Liver (tissue), 9 donors: ENCODE measurements around the gene KIF14. TPM values are rescaled to one million over a fixed set of nuclear protein-coding genes. Genes with fewer than 3 reads are reported as not detected.

Source experiments
- DNase-seq: peaks from one replicate; pipeline ENCODE4 v3.0.0-alpha.2; 2017; ENCODE audit warnings: low spot score
- H3K27ac ChIP-seq, 2 donors: one replicate each; pipeline ENCODE4 v1.7.0; 2013; ENCODE audit warnings: inconsistent platforms in 2 of 2, low read length in 2 of 2, control low read depth in 1 of 2, low read depth in 1 of 2, mild to moderate bottlenecking in 1 of 2
- H3K27me3 ChIP-seq, 4 donors: one replicate each; pipeline versions ENCODE4 v1.6.1 to v1.7.0; 2013; ENCODE audit warnings: low read length in 3 of 4, inconsistent platforms in 1 of 4, mild to moderate bottlenecking in 1 of 4, moderate library complexity in 1 of 4; ENCODE audit not compliant: control insufficient read depth in 4 of 4, insufficient read depth in 4 of 4
- H3K36me3 ChIP-seq, 4 donors: one replicate each; pipeline versions ENCODE4 v1.6.1 to v1.7.0; 2013; ENCODE audit warnings: low read length in 3 of 4, mild to moderate bottlenecking in 3 of 4, low read depth in 1 of 4, moderate library complexity in 1 of 4; ENCODE audit not compliant: control insufficient read depth in 4 of 4, insufficient read depth in 3 of 4
- H3K4me1 ChIP-seq, 4 donors: one replicate each; pipeline versions ENCODE4 v1.6.1 to v1.7.0; 2013; ENCODE audit warnings: low read length in 3 of 4, mild to moderate bottlenecking in 3 of 4, moderate library complexity in 1 of 4; ENCODE audit not compliant: control insufficient read depth in 4 of 4, insufficient read depth in 4 of 4
- H3K4me3 ChIP-seq, 3 donors: one replicate each; pipeline versions ENCODE4 v1.6.1 to v1.7.0; 2013; ENCODE audit warnings: low read length in 3 of 3, control low read depth in 1 of 3, low read depth in 1 of 3, mild to moderate bottlenecking in 1 of 3
- H3K9ac ChIP-seq, 2 donors: one replicate each; pipeline ENCODE4 v1.7.0; 2013; ENCODE audit warnings: low read length in 2 of 2, mild to moderate bottlenecking in 2 of 2, moderate library complexity in 2 of 2, control low read depth in 1 of 2, low read depth in 1 of 2
- H3K9me3 ChIP-seq, 4 donors: one replicate each; pipeline versions ENCODE4 v1.6.1 to v1.7.0; 2013; ENCODE audit warnings: low read length in 3 of 4; ENCODE audit not compliant: control insufficient read depth in 4 of 4
- EGR1 ChIP-seq, 2 donors: IDR thresholded peaks; 2 replicates each; pipeline ENCODE4 v1.6.1; 2016 to 2018; ENCODE audit warnings: antibody characterized with exemption in 2 of 2, low read depth in 2 of 2
- FOXA1 ChIP-seq: IDR thresholded peaks from 2 replicates; pipeline ENCODE4 v1.6.1; 2016; ENCODE audit warnings: antibody characterized with exemption
- FOXA2 ChIP-seq: IDR thresholded peaks from 2 replicates; pipeline ENCODE4 v1.6.1; 2016; ENCODE audit warnings: antibody characterized with exemption
- GABPA ChIP-seq, 2 donors: IDR thresholded peaks in 1 of 2; conservative IDR thresholded peaks in 1 of 2; 2 replicates each; pipeline ENCODE4 v1.6.1; 2016; ENCODE audit warnings: antibody characterized with exemption in 2 of 2, mild to moderate bottlenecking in 1 of 2, moderate library complexity in 1 of 2
- HNF4A ChIP-seq, 2 donors: conservative IDR thresholded peaks; 2 replicates each; pipeline ENCODE4 v1.6.1; 2016; ENCODE audit warnings: antibody characterized with exemption in 2 of 2, mild to moderate bottlenecking in 2 of 2
- HNF4G ChIP-seq: IDR thresholded peaks from 2 replicates; pipeline ENCODE4 v1.6.1; 2016; ENCODE audit warnings: antibody characterized with exemption
- JUND ChIP-seq, 2 donors: IDR thresholded peaks; 2 replicates each; pipeline ENCODE4 v1.6.1; 2016; ENCODE audit warnings: antibody characterized with exemption in 2 of 2
- NR2F2 ChIP-seq: IDR thresholded peaks from 2 replicates; pipeline ENCODE4 v1.6.1; 2016; ENCODE audit warnings: antibody characterized with exemption
- RAD21 ChIP-seq, 2 donors: IDR thresholded peaks; 2 replicates each; pipeline ENCODE4 v1.6.1; 2016; ENCODE audit warnings: antibody characterized with exemption in 2 of 2, mild to moderate bottlenecking in 2 of 2
- RXRA ChIP-seq, 2 donors: IDR thresholded peaks; 2 replicates each; pipeline ENCODE4 v1.6.1; 2017 to 2018; ENCODE audit warnings: antibody characterized with exemption in 2 of 2, mild to moderate bottlenecking in 1 of 2
- SP1 ChIP-seq: IDR thresholded peaks from 2 replicates; pipeline ENCODE4 v1.6.1; 2018; ENCODE audit warnings: antibody characterized with exemption, mild to moderate bottlenecking
- TAF1 ChIP-seq: conservative IDR thresholded peaks from 2 replicates; pipeline ENCODE4 v1.6.1; 2016; ENCODE audit warnings: antibody characterized with exemption, mild to moderate bottlenecking
- YY1 ChIP-seq: IDR thresholded peaks from 2 replicates; pipeline ENCODE4 v1.6.1; 2016; ENCODE audit warnings: antibody characterized with exemption, mild to moderate bottlenecking
- WGBS: extraction: QIAGEN DNeasy Blood & Tissue Kit; methylation state at CpG from one replicate; pipeline ENCODE4 v1.1.7; 2013; 5-methylcytosine and 5-hydroxymethylcytosine counted together
- polyA plus RNA-seq, 2 donors: library from polyadenylated mRNA; stranded (reverse) in 1 of 2; unstranded in 1 of 2; fragments of 200-250 nt in 1 of 2; fragments of >200 nt in 1 of 2; fragmentation: Nextera tagmentation in 1 of 2; extraction: Ambion mirVana in 1 of 2; gene quantifications; one replicate each; pipeline versions ENCODE4 v1.2.1 to v1.2.3, GENCODE V29; 2013 to 2015
- total RNA-seq, 2 donors: library from RNA; depleted of rRNA; stranded (reverse); fragments of >200 nt; gene quantifications; one replicate each; pipeline ENCODE4 v1.2.3, GENCODE V29; 2014
- TF ChIP-seq, protein P1 (sequence below): IDR thresholded peaks from 2 replicates; pipeline ENCODE4 v1.6.1; 2016; ENCODE audit warnings: antibody characterized with exemption
- TF ChIP-seq, protein P2 (sequence below): fragments of 150-350 bp; IDR thresholded peaks from 2 replicates; pipeline ENCODE4 v1.5.1; 2017; ENCODE audit warnings: improper control_type of control experiment, low read depth, low read length; ENCODE audit not compliant: missing input control
- TF ChIP-seq, protein P3 (sequence below): IDR thresholded peaks from 2 replicates; pipeline ENCODE4 v1.6.1; 2016; ENCODE audit warnings: antibody characterized with exemption, mild to moderate bottlenecking
- TF ChIP-seq, protein P4 (sequence below): IDR thresholded peaks from 2 replicates; pipeline ENCODE4 v1.6.1; 2016; ENCODE audit warnings: antibody characterized with exemption
- TF ChIP-seq, protein P5 (sequence below): IDR thresholded peaks from 2 replicates; pipeline ENCODE4 v1.6.1; 2016; ENCODE audit warnings: antibody characterized with exemption
- donor health status: healthy.
- donor health status: healthy.
- donor health status: healthy.
- donor health status: healthy.
- donor health status: healthy.

The KIF14 gene
- total and polyA plus RNA-seq, 4 donors = 0.13 to 8.8 (median 0.22) TPM

DNA sequence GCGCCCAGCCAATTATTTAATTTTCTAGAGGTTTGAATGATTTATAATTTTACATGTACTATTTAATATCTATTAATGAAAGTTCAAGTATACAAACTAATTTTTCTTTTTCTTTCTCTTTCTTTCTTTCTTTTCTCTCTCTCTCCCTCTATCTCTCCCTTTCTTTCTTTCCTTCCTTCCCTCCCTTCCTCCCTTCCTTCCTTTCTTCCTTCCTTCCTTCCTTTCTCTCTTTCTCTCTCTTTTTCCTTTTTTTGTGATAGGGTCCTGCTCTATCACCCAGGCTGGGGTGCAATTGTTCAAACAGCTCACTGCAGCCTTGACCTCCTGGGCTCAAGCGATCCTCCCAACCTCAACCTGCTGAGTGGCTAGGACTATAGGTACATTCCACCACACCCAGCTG, 16.1 kb upstream of the KIF14 start:
- H3K4me3 ChIP-seq = no peak overlapping the region
- no peaks in the 10 kb centered on the region for H3K36me3 ChIP-seq
- H3K9ac ChIP-seq = no peak overlapping the region
- no peaks in the 10 kb centered on the region for H3K9me3 ChIP-seq
- no peak for DNase-seq
- no peak overlapping the region for H3K27ac ChIP-seq
- 97% methylated on average over 2 of the region's 2 CpGs for WGBS
- TF ChIP-seq HNF4A (conservative IDR thresholded peaks at IDR 0.05) = no peak
- TF ChIP-seq, protein P1, sequence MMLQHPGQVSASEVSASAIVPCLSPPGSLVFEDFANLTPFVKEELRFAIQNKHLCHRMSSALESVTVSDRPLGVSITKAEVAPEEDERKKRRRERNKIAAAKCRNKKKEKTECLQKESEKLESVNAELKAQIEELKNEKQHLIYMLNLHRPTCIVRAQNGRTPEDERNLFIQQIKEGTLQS = no peak
- no peak for TF ChIP-seq TAF1
- no peak for TF ChIP-seq RAD21 (IDR thresholded peaks at IDR 0.05)
- TF ChIP-seq, protein P2, sequence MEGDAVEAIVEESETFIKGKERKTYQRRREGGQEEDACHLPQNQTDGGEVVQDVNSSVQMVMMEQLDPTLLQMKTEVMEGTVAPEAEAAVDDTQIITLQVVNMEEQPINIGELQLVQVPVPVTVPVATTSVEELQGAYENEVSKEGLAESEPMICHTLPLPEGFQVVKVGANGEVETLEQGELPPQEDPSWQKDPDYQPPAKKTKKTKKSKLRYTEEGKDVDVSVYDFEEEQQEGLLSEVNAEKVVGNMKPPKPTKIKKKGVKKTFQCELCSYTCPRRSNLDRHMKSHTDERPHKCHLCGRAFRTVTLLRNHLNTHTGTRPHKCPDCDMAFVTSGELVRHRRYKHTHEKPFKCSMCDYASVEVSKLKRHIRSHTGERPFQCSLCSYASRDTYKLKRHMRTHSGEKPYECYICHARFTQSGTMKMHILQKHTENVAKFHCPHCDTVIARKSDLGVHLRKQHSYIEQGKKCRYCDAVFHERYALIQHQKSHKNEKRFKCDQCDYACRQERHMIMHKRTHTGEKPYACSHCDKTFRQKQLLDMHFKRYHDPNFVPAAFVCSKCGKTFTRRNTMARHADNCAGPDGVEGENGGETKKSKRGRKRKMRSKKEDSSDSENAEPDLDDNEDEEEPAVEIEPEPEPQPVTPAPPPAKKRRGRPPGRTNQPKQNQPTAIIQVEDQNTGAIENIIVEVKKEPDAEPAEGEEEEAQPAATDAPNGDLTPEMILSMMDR = no peak
- no peak for TF ChIP-seq FOXA1
- no peak for TF ChIP-seq NR2F2
- no peak for TF ChIP-seq JUND (IDR thresholded peaks at IDR 0.05)
- TF ChIP-seq EGR1 (IDR thresholded peaks at IDR 0.05; ENCODE audit: low read depth in 2 of 2) = no peak
- TF ChIP-seq, protein P3, sequence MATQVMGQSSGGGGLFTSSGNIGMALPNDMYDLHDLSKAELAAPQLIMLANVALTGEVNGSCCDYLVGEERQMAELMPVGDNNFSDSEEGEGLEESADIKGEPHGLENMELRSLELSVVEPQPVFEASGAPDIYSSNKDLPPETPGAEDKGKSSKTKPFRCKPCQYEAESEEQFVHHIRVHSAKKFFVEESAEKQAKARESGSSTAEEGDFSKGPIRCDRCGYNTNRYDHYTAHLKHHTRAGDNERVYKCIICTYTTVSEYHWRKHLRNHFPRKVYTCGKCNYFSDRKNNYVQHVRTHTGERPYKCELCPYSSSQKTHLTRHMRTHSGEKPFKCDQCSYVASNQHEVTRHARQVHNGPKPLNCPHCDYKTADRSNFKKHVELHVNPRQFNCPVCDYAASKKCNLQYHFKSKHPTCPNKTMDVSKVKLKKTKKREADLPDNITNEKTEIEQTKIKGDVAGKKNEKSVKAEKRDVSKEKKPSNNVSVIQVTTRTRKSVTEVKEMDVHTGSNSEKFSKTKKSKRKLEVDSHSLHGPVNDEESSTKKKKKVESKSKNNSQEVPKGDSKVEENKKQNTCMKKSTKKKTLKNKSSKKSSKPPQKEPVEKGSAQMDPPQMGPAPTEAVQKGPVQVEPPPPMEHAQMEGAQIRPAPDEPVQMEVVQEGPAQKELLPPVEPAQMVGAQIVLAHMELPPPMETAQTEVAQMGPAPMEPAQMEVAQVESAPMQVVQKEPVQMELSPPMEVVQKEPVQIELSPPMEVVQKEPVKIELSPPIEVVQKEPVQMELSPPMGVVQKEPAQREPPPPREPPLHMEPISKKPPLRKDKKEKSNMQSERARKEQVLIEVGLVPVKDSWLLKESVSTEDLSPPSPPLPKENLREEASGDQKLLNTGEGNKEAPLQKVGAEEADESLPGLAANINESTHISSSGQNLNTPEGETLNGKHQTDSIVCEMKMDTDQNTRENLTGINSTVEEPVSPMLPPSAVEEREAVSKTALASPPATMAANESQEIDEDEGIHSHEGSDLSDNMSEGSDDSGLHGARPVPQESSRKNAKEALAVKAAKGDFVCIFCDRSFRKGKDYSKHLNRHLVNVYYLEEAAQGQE = no peak
- TF ChIP-seq HNF4G = no peak
- TF ChIP-seq, protein P4, sequence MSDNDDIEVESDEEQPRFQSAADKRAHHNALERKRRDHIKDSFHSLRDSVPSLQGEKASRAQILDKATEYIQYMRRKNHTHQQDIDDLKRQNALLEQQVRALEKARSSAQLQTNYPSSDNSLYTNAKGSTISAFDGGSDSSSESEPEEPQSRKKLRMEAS = no peak
- no peak for TF ChIP-seq GABPA (IDR thresholded peaks at IDR 0.05 in 1 of 2, conservative IDR thresholded peaks at IDR 0.05 in 1 of 2)
- TF ChIP-seq SP1 = no peak
- no peak for TF ChIP-seq FOXA2
- TF ChIP-seq, protein P5, sequence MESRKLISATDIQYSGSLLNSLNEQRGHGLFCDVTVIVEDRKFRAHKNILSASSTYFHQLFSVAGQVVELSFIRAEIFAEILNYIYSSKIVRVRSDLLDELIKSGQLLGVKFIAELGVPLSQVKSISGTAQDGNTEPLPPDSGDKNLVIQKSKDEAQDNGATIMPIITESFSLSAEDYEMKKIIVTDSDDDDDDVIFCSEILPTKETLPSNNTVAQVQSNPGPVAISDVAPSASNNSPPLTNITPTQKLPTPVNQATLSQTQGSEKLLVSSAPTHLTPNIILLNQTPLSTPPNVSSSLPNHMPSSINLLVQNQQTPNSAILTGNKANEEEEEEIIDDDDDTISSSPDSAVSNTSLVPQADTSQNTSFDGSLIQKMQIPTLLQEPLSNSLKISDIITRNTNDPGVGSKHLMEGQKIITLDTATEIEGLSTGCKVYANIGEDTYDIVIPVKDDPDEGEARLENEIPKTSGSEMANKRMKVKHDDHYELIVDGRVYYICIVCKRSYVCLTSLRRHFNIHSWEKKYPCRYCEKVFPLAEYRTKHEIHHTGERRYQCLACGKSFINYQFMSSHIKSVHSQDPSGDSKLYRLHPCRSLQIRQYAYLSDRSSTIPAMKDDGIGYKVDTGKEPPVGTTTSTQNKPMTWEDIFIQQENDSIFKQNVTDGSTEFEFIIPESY = no peak
- TF ChIP-seq RXRA (IDR thresholded peaks at IDR 0.05) = no peak
- TF ChIP-seq YY1 = no peak
- H3K27me3 ChIP-seq = no peaks in the 10 kb centered on the region
- peaks cover 0 to 3% (median 1%) of the 10 kb centered on the region in 4 donors for H3K4me1 ChIP-seq
